IPS-11a (cell line): ENCODE results near the gene ABLIM2.

Experiments used
- H3K4me3 ChIP-seq: one replicate; pipeline ENCODE4 v1.5.1; 2013; ENCODE audit warnings: low read depth, low read length, control low read depth

ABLIM2 gene

GRCh38 chr4:8158710-8159536 lies at the start of gene ABLIM2:
Gene ABLIM2 (minus strand): TSS chr4:8158813. CDS start chr4:8158689, 124 bp downstream.
- peak within 1 kb of the TSS; percentile 75 for H3K4me3 ChIP-seq

GRCh38 chr4:8207314-8207713 lies 48.7 kb upstream of the ABLIM2 start:
- no peak overlapping the region for H3K4me3 ChIP-seq

GRCh38 chr4:8205749-8206611 lies 47.4 kb upstream of the ABLIM2 start:
- H3K4me3 ChIP-seq, result no peak overlapping the region

- H3K4me3 ChIP-seq, result no peak overlapping the region
Measured at GRCh38 chr4:8205241-8205707, 46.7 kb upstream of the ABLIM2 start.

GRCh38 chr4:8204576-8205227 lies 46.1 kb upstream of the ABLIM2 start:
- H3K4me3 ChIP-seq, result no peak overlapping the region

GRCh38 chr4:8203817-8204216 lies 45.2 kb upstream of the ABLIM2 start:
- H3K4me3 ChIP-seq, result no peak overlapping the region

- H3K4me3 ChIP-seq, result no peak overlapping the region
Measured at GRCh38 chr4:8203052-8203401, 44.4 kb upstream of the ABLIM2 start.

- H3K4me3 ChIP-seq, result no peak overlapping the region
Measured at GRCh38 chr4:8202108-8203051, 43.8 kb upstream of the ABLIM2 start.

GRCh38 chr4:8201321-8201781 lies 42.7 kb upstream of the ABLIM2 start:
- H3K4me3 ChIP-seq, result no peak overlapping the region

- no peak overlapping the region for H3K4me3 ChIP-seq
Measured at GRCh38 chr4:8200302-8200975, 41.8 kb upstream of the ABLIM2 start.

- no peak overlapping the region for H3K4me3 ChIP-seq
Measured at GRCh38 chr4:8199594-8200301, 41.1 kb upstream of the ABLIM2 start.

- H3K4me3 ChIP-seq, result no peak within 1 kb of the TSS
Measured at GRCh38 chr4:8198906-8199593, 40.4 kb upstream of the ABLIM2 start, which contains the start of gene SH3TC1. Gene SH3TC1 (plus strand): TSS chr4:8199290. CDS start chr4:8205195, 5,905 bp downstream.

GRCh38 chr4:8198206-8198905 lies 39.7 kb upstream of the ABLIM2 start:
- no peak overlapping the region for H3K4me3 ChIP-seq

GRCh38 chr4:8197521-8197920 lies 38.9 kb upstream of the ABLIM2 start:
- no peak overlapping the region for H3K4me3 ChIP-seq

- H3K4me3 ChIP-seq, result no peak overlapping the region
Measured at GRCh38 chr4:8195841-8196458, 37.3 kb upstream of the ABLIM2 start.

- H3K4me3 ChIP-seq, result no peak overlapping the region
Measured at GRCh38 chr4:8195431-8195830, 36.8 kb upstream of the ABLIM2 start.
